Immature natural killer cell (primary cell): ENCODE measurements around the gene SRGAP3. TPM values are rescaled to one million over a fixed set of nuclear protein-coding genes. Genes with fewer than 3 reads are reported as not detected.

Experiments used
- DNase-seq, 3 donors: peaks; one replicate each; pipeline ENCODE4 v3.0.0; 2022; ENCODE audit warnings: mixed read lengths in 1 of 3
- H3K27ac Mint-ChIP-seq, 6 donors: one replicate each; pipeline ENCODE4 v1.8.0; 2020; ENCODE audit warnings: mixed read lengths in 6 of 6, mild to moderate bottlenecking in 5 of 6, inconsistent platforms in 4 of 6, moderate library complexity in 3 of 6
- H3K27me3 Mint-ChIP-seq, 3 donors: one replicate each; pipeline ENCODE4 v1.8.0; 2020 to 2021; ENCODE audit warnings: low read depth in 3 of 3, mild to moderate bottlenecking in 3 of 3, mixed read lengths in 3 of 3, moderate library complexity in 3 of 3, inconsistent platforms in 1 of 3
- H3K36me3 Mint-ChIP-seq, 3 donors: one replicate each; pipeline ENCODE4 v1.8.0; 2020; ENCODE audit warnings: mixed read lengths in 3 of 3, inconsistent platforms in 2 of 3, mild to moderate bottlenecking in 2 of 3
- H3K4me1 Mint-ChIP-seq, 2 donors: one replicate each; pipeline ENCODE4 v1.8.0; 2020; ENCODE audit warnings: inconsistent platforms in 2 of 2, mild to moderate bottlenecking in 2 of 2, mixed read lengths in 2 of 2, moderate library complexity in 1 of 2
- H3K4me3 Mint-ChIP-seq, 5 donors: one replicate each; pipeline ENCODE4 v1.8.0; 2020; ENCODE audit warnings: mild to moderate bottlenecking in 5 of 5, mixed read lengths in 5 of 5, inconsistent platforms in 3 of 5, moderate library complexity in 3 of 5
- H3K9me3 Mint-ChIP-seq, 6 donors: one replicate each; pipeline ENCODE4 v1.8.0; 2020; ENCODE audit warnings: mild to moderate bottlenecking in 6 of 6, mixed read lengths in 6 of 6, inconsistent platforms in 4 of 6, moderate library complexity in 3 of 6
- polyA plus RNA-seq, 3 donors: library from polyadenylated mRNA; unstranded; fragments of 300-500 nt; fragmentation: Illumina TruSeq; gene quantifications; one replicate each; pipeline ENCODE4 v1.2.3, GENCODE V29; 2021

The SRGAP3 gene
- polyA plus RNA-seq, 3 donors from 2014 or later, result 0.29 to 0.99 TPM; not detected in 1

- DNase-seq, result no peak
- Mint-ChIP-seq H3K36me3 (no peaks in the 10 kb centered on the region), H3K9me3 (peaks cover 0 to 3% (median 0%) of the 10 kb centered on the region in 6 donors), H3K27me3 (peaks cover 3 to 15% (median 4%) of the 10 kb centered on the region in 3 donors), H3K27ac (no peak overlapping the region), H3K4me3 (no peak overlapping the region), H3K4me1 (peaks cover 0 to 8% of the 10 kb centered on the region in 2 donors)
Observed at GRCh38 chr3:8984081-8984480, 265.4 kb downstream of the SRGAP3 start.

GRCh38 chr3:8983591-8983990 lies 265.9 kb downstream of the SRGAP3 start:
- H3K9me3 Mint-ChIP-seq, result peaks cover 0 to 3% (median 0%) of the 10 kb centered on the region in 6 donors
- H3K36me3 Mint-ChIP-seq, result no peaks in the 10 kb centered on the region
- H3K27me3 Mint-ChIP-seq, result peaks cover 3 to 15% (median 4%) of the 10 kb centered on the region in 3 donors
- DNase-seq, result no peak
- peaks cover 0 to 8% of the 10 kb centered on the region in 2 donors for H3K4me1 Mint-ChIP-seq
- no peak overlapping the region for H3K4me3 Mint-ChIP-seq
- no peak overlapping the region for H3K27ac Mint-ChIP-seq

GRCh38 chr3:8983026-8983425 lies 266.4 kb downstream of the SRGAP3 start:
- no peak overlapping the region for H3K27ac Mint-ChIP-seq
- no peak for DNase-seq
- H3K4me3 Mint-ChIP-seq, result no peak overlapping the region
- H3K4me1 Mint-ChIP-seq, result peaks cover 0 to 6% of the 10 kb centered on the region in 2 donors
- H3K36me3 Mint-ChIP-seq, result no peaks in the 10 kb centered on the region
- H3K9me3 Mint-ChIP-seq, result peaks cover 0 to 3% (median 0%) of the 10 kb centered on the region in 6 donors
- H3K27me3 Mint-ChIP-seq, result peaks cover 4 to 15% (median 4%) of the 10 kb centered on the region in 3 donors

- Mint-ChIP-seq H3K27me3 (peaks cover 4 to 15% (median 5%) of the 10 kb centered on the region in 3 donors), H3K4me3 (no peak overlapping the region), H3K4me1 (peaks cover 0 to under 1% of the 10 kb centered on the region in 2 donors), H3K36me3 (no peaks in the 10 kb centered on the region), H3K27ac (no peak overlapping the region), H3K9me3 (peaks cover 0 to 3% (median 0%) of the 10 kb centered on the region in 6 donors)
- DNase-seq, result no peak
Observed at GRCh38 chr3:8982509-8982908, 266.9 kb downstream of the SRGAP3 start.

GRCh38 chr3:8981700-8982099 lies 267.7 kb downstream of the SRGAP3 start:
- H3K4me3 Mint-ChIP-seq, result no peak overlapping the region
- H3K9me3 Mint-ChIP-seq, result peaks cover 0 to 3% (median 0%) of the 10 kb centered on the region in 6 donors
- H3K27me3 Mint-ChIP-seq, result peaks cover 4 to 15% (median 5%) of the 10 kb centered on the region in 3 donors
- no peaks in the 10 kb centered on the region for H3K4me1 Mint-ChIP-seq
- no peak for DNase-seq
- no peak overlapping the region for H3K27ac Mint-ChIP-seq
- H3K36me3 Mint-ChIP-seq, result no peaks in the 10 kb centered on the region

- no peak overlapping the region for H3K27ac Mint-ChIP-seq
- H3K4me1 Mint-ChIP-seq, result no peaks in the 10 kb centered on the region
- H3K9me3 Mint-ChIP-seq, result peaks cover 0 to 3% (median 0%) of the 10 kb centered on the region in 6 donors
- H3K27me3 Mint-ChIP-seq, result peaks cover 4 to 15% (median 5%) of the 10 kb centered on the region in 3 donors
- no peaks in the 10 kb centered on the region for H3K36me3 Mint-ChIP-seq
- no peak overlapping the region for H3K4me3 Mint-ChIP-seq
- no peak for DNase-seq
Observed at GRCh38 chr3:8981296-8981695, 268.1 kb downstream of the SRGAP3 start.

- DNase-seq, result no peak
- H3K4me3 Mint-ChIP-seq, result no peak overlapping the region
- H3K27ac Mint-ChIP-seq, result no peak overlapping the region
- H3K27me3 Mint-ChIP-seq, result peaks cover 4 to 15% (median 5%) of the 10 kb centered on the region in 3 donors
- H3K9me3 Mint-ChIP-seq, result peaks cover 0 to 3% (median 0%) of the 10 kb centered on the region in 6 donors
- no peaks in the 10 kb centered on the region for H3K36me3 Mint-ChIP-seq
- H3K4me1 Mint-ChIP-seq, result no peaks in the 10 kb centered on the region
Observed at GRCh38 chr3:8980756-8981257, 268.6 kb downstream of the SRGAP3 start.

GRCh38 chr3:8979262-8979661 lies 270.2 kb downstream of the SRGAP3 start:
- no peak for DNase-seq
- H3K36me3 Mint-ChIP-seq, result no peaks in the 10 kb centered on the region
- peaks cover 0 to 3% (median 0%) of the 10 kb centered on the region in 6 donors for H3K9me3 Mint-ChIP-seq
- no peak overlapping the region for H3K27ac Mint-ChIP-seq
- peaks cover 4 to 15% (median 5%) of the 10 kb centered on the region in 3 donors for H3K27me3 Mint-ChIP-seq
- no peak overlapping the region for H3K4me3 Mint-ChIP-seq
- no peaks in the 10 kb centered on the region for H3K4me1 Mint-ChIP-seq

GRCh38 chr3:8978551-8978950 lies 270.9 kb downstream of the SRGAP3 start:
- Mint-ChIP-seq H3K36me3 (no peaks in the 10 kb centered on the region), H3K27ac (no peak overlapping the region), H3K27me3 (peaks cover 4 to 13% (median 5%) of the 10 kb centered on the region in 3 donors), H3K9me3 (peaks cover 0 to 3% (median 0%) of the 10 kb centered on the region in 6 donors), H3K4me1 (no peaks in the 10 kb centered on the region), H3K4me3 (no peak overlapping the region)
- DNase-seq, result no peak

- Mint-ChIP-seq H3K27me3 (peaks cover 4 to 10% (median 5%) of the 10 kb centered on the region in 3 donors), H3K4me1 (no peaks in the 10 kb centered on the region), H3K4me3 (no peak overlapping the region), H3K27ac (no peak overlapping the region), H3K9me3 (peaks cover 0 to 3% (median 0%) of the 10 kb centered on the region in 6 donors), H3K36me3 (no peaks in the 10 kb centered on the region)
- DNase-seq, result no peak
Observed at GRCh38 chr3:8976540-8977182, 272.8 kb downstream of the SRGAP3 start.

- DNase-seq, result no peak
- Mint-ChIP-seq H3K27me3 (peaks cover 2 to 4% (median 3%) of the 10 kb centered on the region in 3 donors), H3K4me1 (peaks cover 0 to 2% of the 10 kb centered on the region in 2 donors), H3K9me3 (peaks cover 0 to 3% (median 0%) of the 10 kb centered on the region in 6 donors), H3K36me3 (no peaks in the 10 kb centered on the region), H3K27ac (no peak overlapping the region), H3K4me3 (no peak overlapping the region)
Observed at GRCh38 chr3:8975081-8976020, 274.1 kb downstream of the SRGAP3 start.

- H3K4me3 Mint-ChIP-seq, result no peak overlapping the region
- H3K27me3 Mint-ChIP-seq, result peaks cover 2 to 3% (median 2%) of the 10 kb centered on the region in 3 donors
- DNase-seq, result no peak
- no peaks in the 10 kb centered on the region for H3K36me3 Mint-ChIP-seq
- no peak overlapping the region for H3K27ac Mint-ChIP-seq
- H3K4me1 Mint-ChIP-seq, result peaks cover 0 to 2% of the 10 kb centered on the region in 2 donors
- peaks cover 0 to 3% (median 0%) of the 10 kb centered on the region in 6 donors for H3K9me3 Mint-ChIP-seq
Observed at GRCh38 chr3:8974458-8974857, 275.0 kb downstream of the SRGAP3 start.

GRCh38 chr3:8972639-8973038 lies 276.8 kb downstream of the SRGAP3 start:
- Mint-ChIP-seq H3K4me3 (no peak overlapping the region), H3K9me3 (no peaks in the 10 kb centered on the region)

More at GRCh38 chr3:8972639-8973038, 276.8 kb downstream of the SRGAP3 start:
- Mint-ChIP-seq H3K4me1 (peaks cover 0 to 2% of the 10 kb centered on the region in 2 donors), H3K36me3 (no peaks in the 10 kb centered on the region), H3K27ac (no peak overlapping the region), H3K27me3 (peaks cover 2 to 4% (median 3%) of the 10 kb centered on the region in 3 donors)
- DNase-seq, result no peak
